ENCODE measurements around the gene GMCL1. TPM values are rescaled to one million over a fixed set of nuclear protein-coding genes. Genes with fewer than 3 reads are reported as not detected.
"Not testable (repeated sequence)": the region's sequence is repeated elsewhere in the genome, so short reads cannot be mapped to it uniquely, and the experiment has no call there.

The GMCL1 gene
- total RNA-seq, 1 donor from 2014 or later = 4.3 TPM

GRCh38 chr2:69836316-69836715, 6.9 kb downstream of the GMCL1 start:
- DNase-seq (ENCODE audit: missing footprints) = no peak
- intact Hi-C loops (cut with DNase I) = no loop called here
- no peak for ATAC-seq

GRCh38 chr2:69837533-69837932, 8.1 kb downstream of the GMCL1 start:
- ATAC-seq (no peak), DNase-seq (ENCODE audit: missing footprints) (no peak)
- intact Hi-C loops (cut with DNase I) = no loop called here

GRCh38 chr2:69843993-69844392, 14.5 kb downstream of the GMCL1 start:
- ATAC-seq = no peak
- intact Hi-C loops (cut with DNase I) = no loop called here
- DNase-seq (ENCODE audit: missing footprints) = no peak

- DNase-seq (ENCODE audit: missing footprints) (no peak), ATAC-seq (no peak)
- intact Hi-C loops (cut with DNase I) = no loop called here
Measured at GRCh38 chr2:69844560-69844959, 15.1 kb downstream of the GMCL1 start.

GRCh38 chr2:69846182-69847067, 17.0 kb downstream of the GMCL1 start:
- ATAC-seq (no peak), DNase-seq (ENCODE audit: missing footprints) (no peak)
- intact Hi-C loops (cut with DNase I) = no loop called here

GRCh38 chr2:69847068-69847828, 17.8 kb downstream of the GMCL1 start:
- ATAC-seq = no peak
- no peak for DNase-seq (ENCODE audit: missing footprints)
- intact Hi-C loops (cut with DNase I) = no loop called here

GRCh38 chr2:69848186-69848790, 18.8 kb downstream of the GMCL1 start:
- DNase-seq (ENCODE audit: missing footprints) (no peak), ATAC-seq (no peak)
- intact Hi-C loops (cut with DNase I) = no loop called here

- DNase-seq (ENCODE audit: missing footprints) = no peak
Measured at GRCh38 chr2:69858261-69858660, 28.8 kb downstream of the GMCL1 start.

GRCh38 chr2:69863298-69863697, 33.8 kb downstream of the GMCL1 start:
- DNase-seq (ENCODE audit: missing footprints) (no peak), ATAC-seq (no peak)
- intact Hi-C loops (cut with DNase I) = no loop called here

More at GRCh38 chr2:69858261-69858660, 28.8 kb downstream of the GMCL1 start:
- intact Hi-C loops (cut with DNase I) = no loop called here
- no peak for ATAC-seq

GRCh38 chr2:69888451-69888850, 59.0 kb downstream of the GMCL1 start:
- DNase-seq (ENCODE audit: missing footprints) (no peak), ATAC-seq (no peak)
- intact Hi-C loops (cut with DNase I) = no loop called here

GRCh38 chr2:69889302-69889701, 59.8 kb downstream of the GMCL1 start:
- ATAC-seq (no peak), DNase-seq (ENCODE audit: missing footprints) (no peak)
- intact Hi-C loops (cut with DNase I) = no loop called here

- ATAC-seq (no peak), DNase-seq (ENCODE audit: missing footprints) (no peak)
- intact Hi-C loops (cut with DNase I) = no loop called here
Measured at GRCh38 chr2:69890881-69891280, 61.4 kb downstream of the GMCL1 start.

GRCh38 chr2:69892838-69893424, 63.5 kb downstream of the GMCL1 start:
- DNase-seq (ENCODE audit: missing footprints); intact Hi-C loops (cut with DNase I); ATAC-seq: not testable (repeated sequence)

- ATAC-seq = peak; percentile 89
- intact Hi-C loops (cut with DNase I) = no loop called here
- DNase-seq (ENCODE audit: missing footprints) = peak; percentile 85
Measured at GRCh38 chr2:69893684-69894551, 64.5 kb downstream of the GMCL1 start, which contains the start of gene SNRNP27. Gene SNRNP27, plus strand, starts transcription at chr2:69893956. Its CDS starts 29 bp downstream, at chr2:69893985.

- intact Hi-C loops (cut with DNase I); ATAC-seq; DNase-seq (ENCODE audit: missing footprints): not testable (repeated sequence)
Measured at GRCh38 chr2:69894737-69895136, 65.3 kb downstream of the GMCL1 start.

- ATAC-seq = no peak
Measured at GRCh38 chr2:69902213-69902922, 72.9 kb downstream of the GMCL1 start.

GRCh38 chr2:69907216-69907615, 77.8 kb downstream of the GMCL1 start:
- DNase-seq (ENCODE audit: missing footprints) (no peak), ATAC-seq (no peak)
- intact Hi-C loops (cut with DNase I) = no loop called here

More at GRCh38 chr2:69902213-69902922, 72.9 kb downstream of the GMCL1 start:
- intact Hi-C loops (cut with DNase I) = no loop called here
- peak; percentile 84 for DNase-seq (ENCODE audit: missing footprints)
